Measurements from ENCODE around the gene NR2F1-AS1.

The NR2F1-AS1 gene

GRCh38 chr5:93603078-93603792 lies 22.2 kb upstream of the NR2F1-AS1 start:
- no peak for DNase-seq (ENCODE audit: low read depth in 2 of 2)

DNA sequence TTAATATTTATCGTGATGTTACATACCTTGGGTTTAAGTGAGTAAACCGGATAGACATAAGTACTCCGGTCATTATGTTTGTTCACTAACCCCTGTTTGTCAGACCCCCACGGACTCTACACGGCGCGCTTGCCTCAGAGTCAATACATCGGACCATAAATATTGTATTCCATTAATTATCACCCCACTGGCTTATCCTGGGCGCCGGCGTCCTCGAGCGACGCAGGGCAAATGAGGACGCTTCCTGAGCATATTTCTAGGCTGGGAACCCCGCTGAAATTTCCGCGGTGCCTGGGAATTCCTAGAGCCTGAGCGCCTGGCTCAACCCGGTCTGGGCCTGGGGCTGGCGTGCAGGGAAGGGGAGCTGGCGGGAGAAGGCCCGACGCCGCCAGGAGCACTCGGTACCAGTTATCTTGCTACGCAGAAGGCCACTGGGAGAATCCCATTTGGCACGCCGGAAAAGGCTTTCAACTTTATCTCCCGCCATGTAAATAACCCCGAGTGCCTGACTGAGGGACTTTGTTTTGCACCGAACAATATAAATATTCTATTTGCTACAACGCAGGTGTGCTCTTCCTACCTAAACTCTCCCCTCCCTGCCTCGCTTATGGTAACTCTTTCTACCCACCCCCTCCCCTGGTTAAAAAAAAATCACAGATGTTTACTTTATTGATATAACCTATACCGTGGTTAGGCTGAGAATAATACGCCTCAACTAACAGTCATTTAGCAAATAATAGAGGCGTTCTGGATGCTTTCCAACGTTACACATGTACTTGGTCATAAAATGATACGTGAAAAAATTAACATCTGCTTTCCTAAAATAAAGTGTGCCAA lies 21.4 kb upstream of the NR2F1-AS1 start:
- DNase-seq (ENCODE audit: low read depth in 2 of 2), result no peak

GRCh38 chr5:93601802-93602155 lies 20.8 kb upstream of the NR2F1-AS1 start:
- DNase-seq (ENCODE audit: low read depth in 2 of 2), result no peak

DNA sequence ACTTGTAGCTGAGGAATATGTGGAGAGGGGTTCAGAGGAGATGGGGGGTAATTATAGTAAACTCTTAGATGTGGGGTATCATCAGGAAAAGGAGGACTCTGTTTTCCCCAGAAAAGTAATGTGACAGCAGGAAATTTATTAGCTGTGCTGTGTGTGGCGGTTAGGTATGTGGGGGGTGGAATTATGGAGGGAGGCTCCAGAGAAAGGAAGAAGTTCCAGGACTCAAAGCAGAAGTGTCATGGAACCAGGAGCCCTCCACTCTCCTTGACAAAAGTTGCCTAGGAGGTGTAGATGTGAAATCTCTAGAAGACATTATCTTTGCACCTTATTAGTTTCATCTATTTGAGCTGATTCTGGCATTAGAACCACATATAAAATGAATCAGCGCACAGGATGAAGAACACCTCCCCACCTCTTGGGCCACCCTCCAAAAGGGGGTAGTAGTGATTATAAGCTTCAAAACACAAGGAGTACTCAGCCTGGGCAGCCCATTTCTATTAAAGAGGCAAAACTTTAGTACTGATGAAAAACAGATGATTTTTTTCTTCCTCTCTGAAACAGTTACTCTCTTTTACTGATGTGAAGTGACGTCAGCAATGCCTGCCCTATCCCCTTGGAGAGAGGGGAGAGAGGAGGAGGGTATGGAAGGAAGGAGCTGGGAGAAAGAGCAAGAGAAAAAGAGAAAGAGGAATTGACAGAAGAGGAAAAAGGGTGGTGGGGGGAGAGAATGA lies 20.2 kb upstream of the NR2F1-AS1 start:
- DNase-seq (ENCODE audit: low read depth in 2 of 2), result no peak

DNA sequence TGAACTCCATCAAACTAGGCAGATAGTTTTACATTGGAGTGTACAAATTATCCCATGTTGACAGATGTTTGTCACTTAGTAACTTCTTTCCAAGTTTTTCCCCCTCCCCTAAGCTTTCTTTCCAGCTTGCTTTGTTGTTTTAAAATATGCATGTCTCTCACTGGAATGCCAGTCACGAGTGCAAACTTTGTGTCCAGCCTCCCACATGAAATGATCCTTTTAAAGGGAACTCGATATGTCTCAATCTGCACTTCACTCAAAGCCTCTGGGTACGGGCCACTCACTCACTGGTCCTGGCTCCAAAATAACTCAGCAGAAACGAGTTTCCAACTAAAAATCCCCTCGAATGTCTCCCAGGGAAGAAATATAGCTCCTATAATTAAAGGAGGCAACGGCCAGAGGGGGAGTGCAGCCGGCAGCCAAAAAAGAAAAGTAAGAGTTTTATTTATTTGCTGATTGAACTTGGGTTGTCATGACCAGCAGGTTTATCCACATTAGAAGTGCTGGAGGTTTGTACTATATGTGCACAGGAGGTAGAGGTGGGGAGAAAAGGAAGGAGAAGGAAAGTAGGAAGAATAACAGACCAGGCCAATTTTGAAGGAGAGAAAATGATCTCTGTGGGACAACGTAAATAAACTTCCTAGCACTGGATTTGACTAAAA lies 19.5 kb upstream of the NR2F1-AS1 start:
- no peak for DNase-seq (ENCODE audit: low read depth in 2 of 2)

DNA sequence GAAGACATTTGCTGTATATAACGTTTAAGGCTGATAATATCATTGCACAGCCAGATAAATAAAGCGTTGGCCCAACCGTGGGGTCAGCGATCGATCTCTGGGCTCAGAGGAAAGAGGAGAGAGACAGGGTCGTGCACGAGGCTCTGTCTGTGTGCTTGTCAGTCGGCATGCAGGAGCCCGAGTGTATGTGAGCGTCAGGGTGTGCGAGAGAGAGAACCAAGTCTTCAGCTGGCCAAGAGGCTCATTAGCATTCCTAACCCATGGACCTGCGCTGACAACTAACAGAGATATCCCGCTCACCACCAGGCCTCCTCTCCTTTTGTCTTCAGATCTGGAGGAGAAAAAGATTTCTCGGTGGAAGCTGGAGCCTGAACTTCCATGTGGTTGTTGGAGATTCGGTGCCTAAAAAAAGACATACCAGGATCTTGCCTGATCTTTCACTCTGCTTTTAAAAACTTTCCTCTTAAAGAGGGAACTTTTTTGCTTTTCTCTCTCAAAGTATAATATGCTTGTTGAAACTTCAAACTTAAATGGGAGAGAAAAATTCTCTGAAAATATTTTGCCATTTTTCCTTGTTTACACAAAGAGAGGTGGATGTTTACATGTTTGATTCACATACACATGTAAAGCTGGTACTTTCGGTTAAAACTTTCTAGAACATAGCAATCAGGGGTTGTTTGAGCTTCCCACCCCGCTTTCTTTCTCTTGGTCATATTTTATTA lies 18.5 kb upstream of the NR2F1-AS1 start:
- no peak for DNase-seq (ENCODE audit: low read depth in 2 of 2)

GRCh38 chr5:93599001-93599379 lies 18.0 kb upstream of the NR2F1-AS1 start:
- DNase-seq (ENCODE audit: low read depth in 2 of 2), result no peak

GRCh38 chr5:93598091-93599000 lies 17.3 kb upstream of the NR2F1-AS1 start:
- no peak for DNase-seq (ENCODE audit: low read depth in 2 of 2)

DNA sequence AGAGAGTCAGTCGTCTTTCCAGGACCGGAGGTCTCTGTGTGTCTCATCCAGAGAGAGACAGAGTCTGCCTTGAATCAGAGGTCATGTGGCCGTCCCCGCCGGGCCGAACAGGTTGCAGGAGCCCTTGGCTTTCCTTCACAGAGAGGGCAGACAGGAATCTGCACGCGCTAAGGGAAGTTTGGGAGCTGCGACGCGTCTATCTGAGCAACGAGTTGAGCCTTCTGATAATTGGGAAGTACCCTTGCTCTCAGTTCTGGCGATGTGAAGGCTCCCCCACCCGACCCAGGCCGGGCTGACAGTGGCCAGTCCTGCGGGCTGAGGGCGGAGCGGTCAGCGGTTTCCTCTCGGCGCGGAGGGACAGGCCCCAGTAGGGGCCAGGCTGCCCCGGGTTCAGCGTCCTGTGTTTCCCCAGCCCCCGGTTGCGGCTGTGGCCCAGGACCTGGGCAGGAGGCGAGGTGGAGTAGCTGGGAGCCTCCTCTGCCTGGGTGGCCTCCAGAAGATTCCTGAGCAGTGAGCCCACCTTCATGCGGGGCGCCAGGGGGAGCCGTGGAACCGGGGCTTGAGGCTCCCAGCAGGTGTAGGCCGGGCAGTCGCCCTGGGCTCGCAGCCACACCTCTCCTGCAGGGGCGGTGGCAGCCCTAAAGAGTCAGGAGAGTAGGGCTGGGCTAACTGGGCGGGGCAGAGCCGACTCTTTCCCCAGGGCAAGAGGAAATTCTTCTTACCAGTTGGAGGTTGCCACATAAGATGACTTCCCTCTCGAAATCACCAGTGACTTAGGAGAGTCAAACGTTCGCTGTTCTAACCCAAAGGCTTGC lies 15.9 kb upstream of the NR2F1-AS1 start:
- DNase-seq (ENCODE audit: low read depth in 2 of 2), result no peak

GRCh38 chr5:93596310-93596675 lies 15.3 kb upstream of the NR2F1-AS1 start:
- no peak for DNase-seq (ENCODE audit: low read depth in 2 of 2)

- no peak for DNase-seq (ENCODE audit: low read depth in 2 of 2)
Measured at GRCh38 chr5:93595420-93596147, 14.6 kb upstream of the NR2F1-AS1 start.

DNA sequence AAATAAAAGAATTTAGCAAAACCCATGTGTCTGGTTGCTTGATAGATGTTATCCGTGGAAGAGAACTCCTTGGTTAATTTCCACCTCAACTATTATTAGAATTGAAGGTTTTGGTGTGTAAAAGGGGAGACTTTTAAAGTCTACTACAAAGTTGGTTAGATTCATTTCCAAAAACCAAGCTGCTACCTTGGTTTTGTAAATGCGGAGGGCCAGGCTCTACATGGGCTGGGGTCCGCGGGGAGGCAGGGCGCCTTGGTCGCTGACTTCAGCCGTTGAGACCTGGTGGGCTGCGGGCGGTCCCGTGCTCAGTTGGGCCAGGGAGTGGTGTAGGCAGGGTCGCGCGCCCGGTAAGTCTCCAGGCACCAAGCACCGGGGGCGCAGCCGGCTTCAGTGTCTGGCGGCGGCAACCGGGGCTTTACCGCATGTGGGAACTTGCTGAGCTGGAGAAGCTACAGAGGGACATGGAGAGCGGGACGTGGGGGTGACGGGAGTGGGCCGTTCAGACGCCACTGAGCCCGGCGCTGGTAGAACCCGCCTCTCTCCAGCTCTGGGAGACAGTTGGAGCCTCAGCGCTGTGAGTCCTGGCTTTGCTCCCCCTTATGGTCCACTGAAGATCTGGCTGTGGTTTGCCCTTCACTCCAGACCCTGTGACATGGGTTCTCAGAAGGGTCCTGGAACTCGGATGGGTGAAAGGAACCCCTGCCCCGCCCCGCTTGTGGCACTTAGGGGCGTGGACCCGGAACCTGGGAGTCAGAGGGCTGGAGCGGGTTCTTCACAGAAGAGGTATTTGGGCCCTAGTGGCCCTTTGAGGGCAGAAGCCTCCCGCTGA lies 13.8 kb upstream of the NR2F1-AS1 start:
- DNase-seq (ENCODE audit: low read depth in 2 of 2), result no peak

GRCh38 chr5:93593476-93594131 lies 12.6 kb upstream of the NR2F1-AS1 start:
- no peak for DNase-seq (ENCODE audit: low read depth in 2 of 2)

DNA sequence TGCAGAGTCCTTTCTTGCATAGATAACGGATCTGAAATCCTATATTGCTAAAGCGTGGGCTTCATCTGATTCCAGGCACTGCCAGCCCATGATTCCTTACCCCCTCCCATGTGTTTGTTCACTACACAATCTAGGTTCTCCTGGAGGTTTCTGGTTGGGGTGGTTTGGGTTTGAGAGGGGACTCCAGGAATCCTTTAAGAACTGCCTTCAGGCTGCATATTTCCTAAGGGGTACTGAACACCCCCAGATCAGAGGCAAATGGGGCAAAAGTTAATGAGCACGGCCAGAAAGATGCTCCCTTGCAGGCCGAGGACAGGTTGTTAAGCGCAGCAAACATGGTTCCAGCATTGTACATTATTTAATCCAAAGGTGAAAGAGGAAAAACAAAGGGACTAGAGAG lies 11.9 kb upstream of the NR2F1-AS1 start:
- DNase-seq (ENCODE audit: low read depth in 2 of 2), result no peak

DNA sequence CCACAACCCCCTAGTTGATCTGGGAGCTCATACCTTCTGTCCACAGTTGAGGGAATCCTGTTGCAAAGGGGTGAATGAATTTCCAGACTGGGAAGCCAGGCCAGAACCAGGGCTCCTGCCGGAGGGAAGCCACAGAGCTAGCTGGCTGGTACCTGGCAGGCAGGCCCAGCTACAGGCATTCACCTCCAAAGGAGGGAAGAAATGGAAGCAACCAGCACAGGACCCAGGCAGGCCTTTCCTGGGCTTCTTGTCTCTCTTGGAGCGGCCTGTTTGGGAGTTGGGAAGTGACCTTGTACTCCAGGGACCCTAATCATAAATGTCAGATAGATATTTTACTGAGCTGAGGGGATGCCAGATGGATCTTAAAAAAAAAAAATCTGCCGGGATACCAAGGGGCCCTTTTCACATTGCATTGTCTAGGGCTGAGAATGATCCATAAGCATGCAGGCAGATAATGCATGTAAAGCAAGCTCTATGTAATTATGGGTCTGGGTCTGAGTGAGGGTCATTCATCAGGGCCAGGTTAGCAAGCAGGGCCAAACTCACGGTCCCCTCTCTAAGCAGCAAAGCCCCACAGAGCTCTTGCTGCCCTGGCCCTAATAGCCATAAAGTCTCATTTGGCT lies 10.4 kb upstream of the NR2F1-AS1 start:
- DNase-seq (ENCODE audit: low read depth in 2 of 2), result no peak

- DNase-seq (ENCODE audit: low read depth in 2 of 2), result no peak
Measured at GRCh38 chr5:93590493-93590892, 9.5 kb upstream of the NR2F1-AS1 start.

GRCh38 chr5:93589829-93590215 lies 8.8 kb upstream of the NR2F1-AS1 start:
- no peak for DNase-seq (ENCODE audit: low read depth in 2 of 2)

Measured in stimulated activated CD4-positive, alpha-beta T cell treated with anti-CD3 and anti-CD28 coated beads, Interleukin-1b, Interleukin-23, amount 100 ng/mL, for 1 hour (primary cell).